GM21723 (cell line): ENCODE measurements around the gene ATP2B3.

Experiments used
- ATAC-seq: cut with Tn5 transposase; IDR thresholded peaks from one replicate; pipeline ENCODE4 v1.9.1; 2021; ENCODE audit warnings: mild to moderate bottlenecking, moderate library complexity; ENCODE audit not compliant: unreplicated experiment

The ATP2B3 gene

GRCh38 chrX:153564047-153564606, 46.7 kb downstream of the ATP2B3 start:
- ATAC-seq, result no peak

- no peak for ATAC-seq
Observed at GRCh38 chrX:153565996-153566580, 48.6 kb downstream of the ATP2B3 start.

GRCh38 chrX:153568451-153569011, 51.1 kb downstream of the ATP2B3 start:
- ATAC-seq, result no peak

- ATAC-seq, result no peak
Observed at GRCh38 chrX:153569475-153569874, 52.0 kb downstream of the ATP2B3 start.

- ATAC-seq, result no peak
Observed at GRCh38 chrX:153571534-153571908, 54.1 kb downstream of the ATP2B3 start.

- no peak for ATAC-seq
Observed at GRCh38 chrX:153572601-153573000, 55.2 kb downstream of the ATP2B3 start.

- no peak for ATAC-seq
Observed at GRCh38 chrX:153573984-153574383, 56.5 kb downstream of the ATP2B3 start.

GRCh38 chrX:153576239-153576870, 58.9 kb downstream of the ATP2B3 start:
- ATAC-seq, result no peak

GRCh38 chrX:153576961-153577360, 59.5 kb downstream of the ATP2B3 start:
- ATAC-seq, result no peak

- no peak for ATAC-seq
Observed at GRCh38 chrX:153578200-153578835, 60.9 kb downstream of the ATP2B3 start.

GRCh38 chrX:153578889-153579288, 61.4 kb downstream of the ATP2B3 start:
- no peak for ATAC-seq

- no peak for ATAC-seq
Observed at GRCh38 chrX:153580700-153581386, 63.4 kb downstream of the ATP2B3 start.

GRCh38 chrX:153582896-153583295, 65.5 kb downstream of the ATP2B3 start:
- ATAC-seq, result peak; percentile 99

GRCh38 chrX:153583433-153583832, 66.0 kb downstream of the ATP2B3 start:
- ATAC-seq, result no peak

GRCh38 chrX:153585827-153586226, 68.4 kb downstream of the ATP2B3 start:
- ATAC-seq, result no peak

- ATAC-seq, result no peak
Observed at GRCh38 chrX:153587342-153587741, 69.9 kb downstream of the ATP2B3 start.

- no peak for ATAC-seq
Observed at GRCh38 chrX:153588021-153588781, 70.8 kb downstream of the ATP2B3 start.

GRCh38 chrX:153588782-153589446, 71.5 kb downstream of the ATP2B3 start:
- no peak for ATAC-seq

GRCh38 chrX:153590961-153591956, 73.8 kb downstream of the ATP2B3 start:
- ATAC-seq, result no peak
